PC-9 (cell line): ENCODE results near the gene KRTAP10-12. TPM values are rescaled to one million over a fixed set of nuclear protein-coding genes. Genes with fewer than 3 reads are reported as not detected.

Source experiments
- BruUV-seq: library from RNA; stranded (reverse); fragments of 400-500 nt; replicated peaks from 2 replicates; lab custom pipeline; 2021; lab: Mats Ljungman, UMichigan
- CTCF ChIA-PET: fragments of 300-600 bp; sonication (Branson Sonifier 250); formaldehyde crosslinking; loops from one replicate; lab custom pipeline; 2022; ENCODE audit warnings: antibody characterized with exemption; lab: Charles Lee
- POLR2A ChIA-PET: fragments of 300-600 bp; sonication (Branson Sonifier 250); formaldehyde crosslinking; loops from one replicate; lab custom pipeline; 2022; ENCODE audit warnings: antibody characterized with exemption; ENCODE audit not compliant: unreplicated experiment; lab: Charles Lee
- DNase-seq, 2 experiments: peaks; one replicate each; pipeline versions ENCODE4 v3.0.0 to v3.0.0-alpha.2; 2015 to 2022; ENCODE audit warnings: mixed read lengths in 1 of 2
- H2AFZ ChIP-seq: fragments of 200-600 bp; sonication (generic); 2 replicates; pipeline ENCODE4 v1.8.1; 2017; ENCODE audit warnings: antibody characterized with exemption
- H3F3A ChIP-seq: fragments of 200-600 bp; sonication (generic); 2 replicates; pipeline ENCODE4 v1.8.1; 2017; ENCODE audit warnings: antibody characterized with exemption, mild to moderate bottlenecking, low read depth; ENCODE audit not compliant: insufficient read depth
- H3K27ac ChIP-seq: fragments of 200-600 bp; sonication (generic); 2 replicates; pipeline ENCODE4 v1.6.1; 2016; ENCODE audit warnings: mixed run types
- H3K27me3 ChIP-seq: fragments of 200-600 bp; sonication (generic); 2 replicates; pipeline ENCODE4 v1.6.1; 2016; ENCODE audit warnings: low read depth, mixed run types; ENCODE audit not compliant: insufficient read depth
- H3K36me3 ChIP-seq: fragments of 200-600 bp; sonication (generic); 2 replicates; pipeline ENCODE4 v1.6.1; 2016; ENCODE audit warnings: low read depth, mixed run types
- H3K4me1 ChIP-seq: fragments of 200-600 bp; sonication (generic); replicated peaks from 2 replicates; pipeline ENCODE4 v1.6.1; 2016; ENCODE audit warnings: mixed run types; ENCODE audit not compliant: insufficient read depth
- H3K4me2 ChIP-seq: fragments of 200-600 bp; sonication (generic); 2 replicates; pipeline ENCODE4 v1.6.1; 2017; ENCODE audit warnings: mixed run types
- H3K4me3 ChIP-seq: fragments of 200-600 bp; sonication (generic); 2 replicates; pipeline ENCODE4 v1.6.1; 2016; ENCODE audit warnings: mixed run types
- H3K79me2 ChIP-seq: fragments of 200-600 bp; sonication (generic); 2 replicates; pipeline ENCODE4 v1.6.1; 2017; ENCODE audit warnings: low read depth, mixed run types
- H3K9me2 ChIP-seq: fragments of 200-600 bp; sonication (generic); 2 replicates; pipeline ENCODE4 v1.8.1; 2017; ENCODE audit warnings: mild to moderate bottlenecking; ENCODE audit not compliant: insufficient read depth
- H3K9me3 ChIP-seq: fragments of 200-600 bp; sonication (generic); 2 replicates; pipeline ENCODE4 v1.8.1; 2016; ENCODE audit warnings: low read depth; ENCODE audit not compliant: insufficient read depth
- H4K20me1 ChIP-seq: fragments of 200-600 bp; sonication (generic); 2 replicates; pipeline ENCODE4 v1.8.1; 2017; ENCODE audit not compliant: insufficient read depth
- CTCF ChIP-seq: fragments of 200-600 bp; sonication (generic); conservative IDR thresholded peaks from 2 replicates; pipeline ENCODE4 v1.6.1; 2017; ENCODE audit warnings: mixed run types, antibody characterized with exemption, mild to moderate bottlenecking, moderate library complexity
- EZH2 ChIP-seq: fragments of 200-600 bp; sonication (generic); IDR thresholded peaks from 2 replicates; pipeline ENCODE4 v1.8.0; 2017; ENCODE audit warnings: antibody characterized with exemption, low read depth
- intact Hi-C: fragments of 100-400 bp; cut with micrococcal nuclease; formaldehyde crosslinking; loops from one replicate; pipeline ENCODE4 v1.10.0; 2022; ENCODE audit not compliant: unreplicated experiment
- total RNA-seq: library from RNA; stranded (reverse); gene quantifications from 2 replicates; pipeline ENCODE4 v1.2.3, GENCODE V29; 2021

The KRTAP10-12 gene
- total RNA-seq, 1 experiment from 2014 or later = not detected

DNA sequence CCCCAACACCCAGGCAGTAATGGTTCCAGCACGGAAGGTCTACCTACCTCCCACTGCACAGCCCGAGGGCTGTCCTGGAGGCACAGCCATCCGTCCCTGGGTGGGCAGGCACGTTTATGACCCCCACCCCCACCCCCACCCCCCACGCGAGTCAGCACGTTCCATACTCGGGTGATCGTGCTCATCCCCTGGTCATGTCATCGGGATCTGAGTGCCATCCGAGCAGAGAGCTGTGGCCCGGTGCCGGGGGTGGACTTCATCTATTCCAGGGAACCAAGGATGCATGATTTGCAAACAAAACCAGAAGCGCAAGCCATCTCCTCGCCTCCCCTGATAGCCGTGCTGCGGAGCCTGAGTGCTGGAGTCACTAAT, 13.3 kb downstream of the KRTAP10-12 start:
- Histone ChIP-seq H3F3A (no peaks in the 10 kb centered on the region), H3K4me1 (no peaks in the 10 kb centered on the region), H4K20me1 (no peaks in the 10 kb centered on the region), H3K4me3 (no peak overlapping the region), H3K9me3 (no peaks in the 10 kb centered on the region), H2AFZ (no peak overlapping the region), H3K36me3 (no peaks in the 10 kb centered on the region), H3K4me2 (no peak overlapping the region), H3K27me3 (peaks cover 62% of the 10 kb centered on the region), H3K9me2 (no peaks in the 10 kb centered on the region), H3K79me2 (no peaks in the 10 kb centered on the region), H3K27ac (no peak overlapping the region)
- no TSS peak for BruUV-seq
- no peak for TF ChIP-seq CTCF
- no peak for TF ChIP-seq EZH2
- POLR2A ChIA-PET = no interaction called here
- CTCF ChIA-PET = no interaction called here
- DNase-seq = no peak
- intact Hi-C loops = no loop called here

- intact Hi-C loops = no loop called here
- POLR2A ChIA-PET = no interaction called here
- Histone ChIP-seq H4K20me1 (no peaks in the 10 kb centered on the region), H3K9me3 (no peaks in the 10 kb centered on the region), H2AFZ (no peak overlapping the region), H3K9me2 (no peaks in the 10 kb centered on the region), H3K36me3 (no peaks in the 10 kb centered on the region), H3F3A (no peaks in the 10 kb centered on the region), H3K4me3 (no peak overlapping the region), H3K27ac (no peak overlapping the region), H3K4me2 (peak overlapping the region; percentile 23; the same call in 1 of the 2 replicates), H3K27me3 (peaks cover 67% of the 10 kb centered on the region), H3K79me2 (no peaks in the 10 kb centered on the region), H3K4me1 (no peaks in the 10 kb centered on the region)
- BruUV-seq = no TSS peak
- CTCF ChIA-PET = no interaction called here
- TF ChIP-seq EZH2 = no peak
- TF ChIP-seq CTCF = no peak
- no peak for DNase-seq
Observed at GRCh38 chr21:44710756-44711326, 13.9 kb downstream of the KRTAP10-12 start.

- no peaks in the 10 kb centered on the region for H3K79me2 ChIP-seq
- H3K4me2 ChIP-seq = peak within 1 kb of the TSS; percentile 23
- ChIA-PET POLR2A (no interaction called here), CTCF (no interaction called here)
- no peak within 1 kb of the TSS for H3K27ac ChIP-seq
- H3K4me3 ChIP-seq = no peak within 1 kb of the TSS
- H4K20me1 ChIP-seq = no peaks in the 10 kb centered on the region
- no peaks in the 10 kb centered on the region for H3K36me3 ChIP-seq
- no peak within 1 kb of the TSS for H2AFZ ChIP-seq
- no peaks in the 10 kb centered on the region for H3K9me2 ChIP-seq
- H3F3A ChIP-seq = no peaks in the 10 kb centered on the region
- peaks cover 67% of the 10 kb centered on the region for H3K27me3 ChIP-seq
- H3K9me3 ChIP-seq = no peaks in the 10 kb centered on the region
- H3K4me1 ChIP-seq = no peaks in the 10 kb centered on the region
- DNase-seq = peak in 1 of 2 experiments; percentile 6
- BruUV-seq = no TSS peak
- intact Hi-C loops = no loop called here
- TF ChIP-seq EZH2 = peak; percentile 28
- TF ChIP-seq CTCF = no peak
Observed at GRCh38 chr21:44711327-44712202, 14.6 kb downstream of the KRTAP10-12 start, which contains the start of gene TSPEAR. TSPEAR (minus strand) TSS chr21:44711572; CDS start chr21:44711514, 58 bp downstream.
